Ovary (tissue), 9 donors: Measurements from ENCODE around the gene TMEM271. TPM values are rescaled to one million over a fixed set of nuclear protein-coding genes. Genes with fewer than 3 reads are reported as not detected.

Experiments used
- DNase-seq, 5 donors: peaks; one replicate each; pipeline ENCODE4 v3.0.0-alpha.2; 2019 to 2020
- H3K27ac ChIP-seq, 2 donors: fragments of 200-600 bp; one replicate each; pipeline versions ENCODE4 v1.5.1 to v1.8.0; 2019 to 2022
- H3K27me3 ChIP-seq: fragments of 200-600 bp; one replicate; pipeline ENCODE4 v1.8.0; 2022
- H3K36me3 ChIP-seq: fragments of 200-600 bp; sonication (generic); one replicate; pipeline ENCODE4 v1.5.1; 2019
- H3K4me1 ChIP-seq: one replicate; pipeline ENCODE4 v1.8.1; 2013; ENCODE audit warnings: mild to moderate bottlenecking, moderate library complexity; ENCODE audit not compliant: insufficient read depth
- H3K4me3 ChIP-seq: fragments of 200-600 bp; sonication (generic); one replicate; pipeline ENCODE4 v1.5.1; 2017
- H3K9me3 ChIP-seq, 2 donors: fragments of 200-600 bp in 1 of 2; sonication (generic) in 1 of 2; one replicate each; pipeline versions ENCODE4 v1.5.1 to v1.8.1; 2013 to 2019; ENCODE audit warnings: mild to moderate bottlenecking in 1 of 2, moderate library complexity in 1 of 2
- CTCF ChIP-seq, 3 donors: fragments of 450-650 bp in 2 of 3; fragments of 200-600 bp in 1 of 3; IDR thresholded peaks; one replicate each; pipeline versions ENCODE4 v1.5.1 to v1.8.0; 2016 to 2022; ENCODE audit warnings: antibody characterized with exemption in 3 of 3, mild to moderate bottlenecking in 1 of 3
- EP300 ChIP-seq: sonication (generic); formaldehyde crosslinking; IDR thresholded peaks from one replicate; pipeline ENCODE4 v1.6.1; 2017; ENCODE audit warnings: antibody characterized with exemption
- POLR2A ChIP-seq: fragments of 450-650 bp; IDR thresholded peaks from one replicate; pipeline ENCODE4 v1.6.1; 2017; ENCODE audit warnings: antibody characterized with exemption, mild to moderate bottlenecking, moderate library complexity
- WGBS, 3 donors: extraction: QIAGEN DNeasy Blood & Tissue Kit in 1 of 3; methylation state at CpG; one replicate each; pipeline versions ENCODE4 v1.1.5 to v1.1.7; 2013 to 2017; 5-methylcytosine and 5-hydroxymethylcytosine counted together
- intact Hi-C, 4 donors: fragments of 100-400 bp; cut with DNase I; formaldehyde crosslinking; loops; one replicate each; pipeline versions ENCODE4 v1.11.0 to v1.15.1; 2022 to 2023
- polyA plus RNA-seq, 2 donors: library from polyadenylated mRNA; stranded (reverse); fragments of 200-250 nt in 1 of 2; fragments of 350-450 nt in 1 of 2; fragmentation: Illumina TruSeq in 1 of 2; extraction: RNeasy Lipid Tissue Mini Kit (QIAGEN cat#74804) in 1 of 2; gene quantifications; one replicate each; pipeline ENCODE4 v1.2.3, GENCODE V29; 2013 to 2014
- total RNA-seq, 7 donors: library from RNA; depleted of rRNA in 2 of 7; stranded (reverse); fragments of >200 nt in 2 of 7; fragmentation: NEBNext Ultra II Directional in 3 of 7; extraction: Animal tissue kit (Norgen Biotek cat#: 25700) in 3 of 7; gene quantifications; one replicate each; pipeline versions ENCODE4 v1.1.0 to v1.2.4, GENCODE V29; 2016 to 2023
- donor health status: DM: no; HTN: no; CAD: no; lungs with moderate emphysema.
- donor health status: DM: no; HTN: no; CAD: no.
- donor health status: Bipolar disorder and iron deficiency.
- donor health status: DM: yes; HTN: yes; CAD: no.
- donor health status: DM: no; HTN: no; CAD: no.
- donor health status: DM: yes; HTN: yes; CAD: no.

Gene TMEM271
- total and polyA plus RNA-seq, 9 donors: not detected

GRCh38 chr4:601612-602558 lies 25.8 kb upstream of the TMEM271 start:
- Histone ChIP-seq H3K9me3 (no peaks in the 10 kb centered on the region), H3K4me3 (no peak overlapping the region), H3K36me3 (no peaks in the 10 kb centered on the region), H3K4me1 (no peaks in the 10 kb centered on the region), H3K27ac (no peak overlapping the region), H3K27me3 (no peaks in the 10 kb centered on the region)
- no peak for DNase-seq
- intact Hi-C loops: no loop called here
- no peak for TF ChIP-seq POLR2A
- no peak for TF ChIP-seq EP300
- TF ChIP-seq CTCF (IDR thresholded peaks at IDR 0.05): no peak
- 70 to 81% (median 75%) methylated on average over 24 of the region's 24 CpGs for WGBS, 3 donors

- intact Hi-C loops: no loop called here
- WGBS, 3 donors: 55 to 63% (median 55%) methylated on average over 11 of the region's 11 CpGs
- no peak for DNase-seq
Measured at GRCh38 chr4:600850-601515, 24.9 kb upstream of the TMEM271 start.

GRCh38 chr4:600166-600565 lies 24.1 kb upstream of the TMEM271 start:
- intact Hi-C loops: no loop called here
- no peaks in the 10 kb centered on the region for H3K36me3 ChIP-seq
- no peak overlapping the region for H3K4me3 ChIP-seq
- 71 to 76% (median 75%) methylated on average over 6 of the region's 6 CpGs for WGBS, 3 donors
- H3K27ac ChIP-seq: no peak overlapping the region
- H3K4me1 ChIP-seq: no peaks in the 10 kb centered on the region
- DNase-seq: no peak
- H3K27me3 ChIP-seq: no peaks in the 10 kb centered on the region
- no peak for TF ChIP-seq POLR2A
- no peak for TF ChIP-seq EP300
- no peak for TF ChIP-seq CTCF (IDR thresholded peaks at IDR 0.05)
- H3K9me3 ChIP-seq: no peaks in the 10 kb centered on the region

More at GRCh38 chr4:600850-601515, 24.9 kb upstream of the TMEM271 start:
- TF ChIP-seq EP300 (no peak), CTCF (IDR thresholded peaks at IDR 0.05) (no peak), POLR2A (no peak)
- H3K4me3 ChIP-seq: no peak overlapping the region
- H3K36me3 ChIP-seq: no peaks in the 10 kb centered on the region
- H3K9me3 ChIP-seq: no peaks in the 10 kb centered on the region
- H3K4me1 ChIP-seq: no peaks in the 10 kb centered on the region
- no peak overlapping the region for H3K27ac ChIP-seq
- H3K27me3 ChIP-seq: no peaks in the 10 kb centered on the region

- no peaks in the 10 kb centered on the region for H3K4me1 ChIP-seq
- no peak overlapping the region for H3K4me3 ChIP-seq
- intact Hi-C loops: no loop called here
- no peak overlapping the region for H3K27ac ChIP-seq
- no peaks in the 10 kb centered on the region for H3K9me3 ChIP-seq
- no peaks in the 10 kb centered on the region for H3K36me3 ChIP-seq
- WGBS, 3 donors: 78 to 83% (median 81%) methylated on average over 3 of the region's 3 CpGs
- no peaks in the 10 kb centered on the region for H3K27me3 ChIP-seq
- no peak for TF ChIP-seq CTCF (IDR thresholded peaks at IDR 0.05)
- TF ChIP-seq POLR2A: no peak
- TF ChIP-seq EP300: no peak
- no peak for DNase-seq
Measured at GRCh38 chr4:598925-599324, 22.8 kb upstream of the TMEM271 start.
